RWPE2 (cell line): ENCODE measurements around the gene CACNA1S.
A peak's percentile ranks its signal among the peaks of the same experiment; 100 is the strongest.

ENCODE experiments used
- ATAC-seq: fragments of 200-7000 bp; cut with Tn5 transposase; 3 replicates; pipeline ENCODE4 v1.9.1; 2021; ENCODE audit warnings: low read depth
- DNase-seq: peaks from one replicate; pipeline ENCODE4 v3.0.0-alpha.2; 2020; ENCODE audit warnings: low spot score
- H3K27ac ChIP-seq: fragments of 450-650 bp; 2 replicates; pipeline ENCODE4 v1.5.1; 2017; ENCODE audit warnings: mild to moderate bottlenecking; ENCODE audit not compliant: poor library complexity, severe bottlenecking
- H3K27me3 ChIP-seq: fragments of 250-450 bp; sonication (Bioruptor Pico); 2 replicates; pipeline ENCODE4 v1.5.1; 2021; ENCODE audit warnings: mild to moderate bottlenecking, moderate library complexity; ENCODE audit not compliant: insufficient read depth, poor library complexity, severe bottlenecking
- H3K36me3 ChIP-seq: fragments of 250-450 bp; sonication (Bioruptor Pico); 2 replicates; pipeline ENCODE4 v1.5.1; 2020; ENCODE audit warnings: low read depth, mild to moderate bottlenecking, moderate library complexity
- H3K4me1 ChIP-seq: fragments of 250-450 bp; sonication (Bioruptor Pico); 2 replicates; pipeline ENCODE4 v1.5.1; 2021; ENCODE audit warnings: mild to moderate bottlenecking, moderate library complexity; ENCODE audit not compliant: insufficient read depth, poor library complexity, severe bottlenecking
- H3K4me3 ChIP-seq: fragments of 250-450 bp; sonication (Bioruptor Pico); 2 replicates; pipeline ENCODE4 v1.5.1; 2021; ENCODE audit warnings: mild to moderate bottlenecking, moderate library complexity; ENCODE audit not compliant: severe bottlenecking
- H3K9me3 ChIP-seq: fragments of 250-450 bp; sonication (Bioruptor Pico); 2 replicates; pipeline ENCODE4 v1.5.1; 2021; ENCODE audit warnings: mild to moderate bottlenecking, moderate library complexity; ENCODE audit not compliant: severe bottlenecking
- TF ChIP-seq, protein P1 (sequence below): fragments of 450-650 bp; IDR thresholded peaks from one replicate; pipeline ENCODE4 v1.5.1; 2017; ENCODE audit warnings: mild to moderate bottlenecking, moderate library complexity; ENCODE audit not compliant: poor library complexity, severe bottlenecking

Gene CACNA1S

DNA sequence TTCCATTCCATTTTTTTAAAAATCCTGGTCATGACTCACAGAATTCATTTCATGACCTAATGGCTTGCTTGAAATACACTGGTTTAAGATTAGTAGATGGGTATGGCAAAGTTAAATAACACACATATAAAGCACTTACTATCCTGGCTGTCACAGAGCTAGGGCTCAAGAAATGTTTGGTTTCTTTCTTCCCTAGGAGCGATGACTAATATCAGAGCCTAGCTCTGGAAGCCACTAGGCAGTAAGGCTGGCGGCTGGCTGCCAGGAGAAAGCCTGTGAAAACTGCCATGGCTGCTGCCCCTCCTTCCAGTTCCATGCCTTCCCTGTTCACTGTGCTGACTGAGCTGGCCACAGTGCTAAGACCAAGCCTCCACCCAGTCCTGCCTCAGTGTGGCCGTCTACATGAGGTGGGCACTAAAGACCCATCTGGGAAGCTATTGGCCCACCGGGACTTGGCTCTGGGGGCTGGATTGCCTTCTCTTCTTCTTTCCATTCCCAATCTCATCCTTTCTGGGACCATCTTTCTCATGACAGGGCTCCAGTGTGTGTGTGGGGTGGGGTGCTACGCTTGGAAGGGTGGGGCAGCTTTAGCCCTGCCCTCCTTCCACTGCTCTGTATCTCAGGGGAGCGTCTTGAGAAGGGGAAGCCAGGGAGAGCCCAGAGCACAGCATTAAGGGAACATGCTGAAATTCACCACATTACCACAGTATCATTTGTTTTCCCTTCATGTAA is 25.5 kb upstream of the CACNA1S start:
- Histone ChIP-seq H3K27ac (no peak overlapping the region), H3K4me3 (no peak overlapping the region), H3K27me3 (no peaks in the 10 kb centered on the region), H3K4me1 (no peaks in the 10 kb centered on the region), H3K9me3 (no peaks in the 10 kb centered on the region), H3K36me3 (peaks cover 27% of the 10 kb centered on the region)
- ATAC-seq: peak; percentile 54
- TF ChIP-seq, protein P1, sequence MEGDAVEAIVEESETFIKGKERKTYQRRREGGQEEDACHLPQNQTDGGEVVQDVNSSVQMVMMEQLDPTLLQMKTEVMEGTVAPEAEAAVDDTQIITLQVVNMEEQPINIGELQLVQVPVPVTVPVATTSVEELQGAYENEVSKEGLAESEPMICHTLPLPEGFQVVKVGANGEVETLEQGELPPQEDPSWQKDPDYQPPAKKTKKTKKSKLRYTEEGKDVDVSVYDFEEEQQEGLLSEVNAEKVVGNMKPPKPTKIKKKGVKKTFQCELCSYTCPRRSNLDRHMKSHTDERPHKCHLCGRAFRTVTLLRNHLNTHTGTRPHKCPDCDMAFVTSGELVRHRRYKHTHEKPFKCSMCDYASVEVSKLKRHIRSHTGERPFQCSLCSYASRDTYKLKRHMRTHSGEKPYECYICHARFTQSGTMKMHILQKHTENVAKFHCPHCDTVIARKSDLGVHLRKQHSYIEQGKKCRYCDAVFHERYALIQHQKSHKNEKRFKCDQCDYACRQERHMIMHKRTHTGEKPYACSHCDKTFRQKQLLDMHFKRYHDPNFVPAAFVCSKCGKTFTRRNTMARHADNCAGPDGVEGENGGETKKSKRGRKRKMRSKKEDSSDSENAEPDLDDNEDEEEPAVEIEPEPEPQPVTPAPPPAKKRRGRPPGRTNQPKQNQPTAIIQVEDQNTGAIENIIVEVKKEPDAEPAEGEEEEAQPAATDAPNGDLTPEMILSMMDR: no peak
- no peak for DNase-seq

DNA sequence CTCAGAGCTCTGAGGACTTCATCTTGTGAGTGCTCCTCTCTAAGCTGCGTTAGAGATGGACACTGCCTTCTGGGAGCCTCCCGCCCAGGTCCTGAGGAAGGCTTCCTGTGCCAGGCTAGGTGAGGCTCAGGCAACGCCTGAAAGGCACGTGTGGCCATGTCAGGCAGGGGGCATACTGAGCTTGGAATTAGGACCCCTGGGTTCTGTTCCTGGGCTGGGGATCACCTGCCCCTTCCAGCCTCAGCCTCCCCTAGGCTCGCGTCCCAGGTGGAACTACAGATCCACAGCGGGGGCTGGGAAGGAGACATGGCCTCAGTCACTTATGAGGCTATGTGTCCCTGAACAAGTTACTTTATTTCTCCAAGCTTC is 24.8 kb upstream of the CACNA1S start:
- H3K4me3 ChIP-seq: no peak overlapping the region
- DNase-seq (no peak), ATAC-seq (no peak)
- no peaks in the 10 kb centered on the region for H3K27me3 ChIP-seq
- peaks cover 20% of the 10 kb centered on the region for H3K36me3 ChIP-seq
- H3K4me1 ChIP-seq: no peaks in the 10 kb centered on the region
- no peak overlapping the region for H3K27ac ChIP-seq
- TF ChIP-seq, protein P1: no peak
- no peaks in the 10 kb centered on the region for H3K9me3 ChIP-seq

DNA sequence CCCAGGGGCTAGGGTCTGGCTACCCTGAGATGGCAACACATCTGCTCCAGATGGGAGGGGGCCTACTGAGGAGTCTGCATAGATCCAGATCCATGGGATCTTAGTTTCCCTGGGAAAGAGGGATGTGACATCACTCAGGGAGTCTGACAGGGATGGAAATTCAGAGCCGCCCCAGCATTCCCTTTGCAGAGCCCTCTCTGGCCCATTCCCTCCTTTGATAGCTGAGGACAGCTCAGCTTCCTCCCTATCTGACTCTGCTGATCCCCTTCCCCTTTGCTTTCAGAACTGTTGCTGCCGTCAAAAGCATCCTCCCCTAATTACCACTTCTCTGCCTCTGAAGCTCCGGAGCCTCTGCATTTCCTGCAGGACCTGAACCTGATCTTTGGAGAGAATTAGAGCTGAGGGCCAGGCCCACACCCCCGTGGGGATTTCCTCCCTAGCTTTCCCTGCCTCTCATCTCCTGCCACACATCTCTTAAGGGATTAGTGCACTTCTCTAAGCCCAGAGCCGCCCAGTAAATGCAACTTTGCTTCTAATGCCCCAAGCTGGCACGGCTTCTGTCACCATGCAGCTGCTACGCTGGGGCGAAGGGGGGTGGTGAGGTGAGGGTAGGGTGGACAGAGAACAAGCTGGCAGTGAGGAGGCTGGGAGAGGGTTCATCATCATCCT is 24.3 kb upstream of the CACNA1S start:
- no peak overlapping the region for H3K27ac ChIP-seq
- no peaks in the 10 kb centered on the region for H3K27me3 ChIP-seq
- DNase-seq (no peak), ATAC-seq (no peak)
- H3K4me3 ChIP-seq: no peak overlapping the region
- H3K4me1 ChIP-seq: no peaks in the 10 kb centered on the region
- TF ChIP-seq, protein P1: no peak
- no peaks in the 10 kb centered on the region for H3K9me3 ChIP-seq
- peaks cover 17% of the 10 kb centered on the region for H3K36me3 ChIP-seq

DNA sequence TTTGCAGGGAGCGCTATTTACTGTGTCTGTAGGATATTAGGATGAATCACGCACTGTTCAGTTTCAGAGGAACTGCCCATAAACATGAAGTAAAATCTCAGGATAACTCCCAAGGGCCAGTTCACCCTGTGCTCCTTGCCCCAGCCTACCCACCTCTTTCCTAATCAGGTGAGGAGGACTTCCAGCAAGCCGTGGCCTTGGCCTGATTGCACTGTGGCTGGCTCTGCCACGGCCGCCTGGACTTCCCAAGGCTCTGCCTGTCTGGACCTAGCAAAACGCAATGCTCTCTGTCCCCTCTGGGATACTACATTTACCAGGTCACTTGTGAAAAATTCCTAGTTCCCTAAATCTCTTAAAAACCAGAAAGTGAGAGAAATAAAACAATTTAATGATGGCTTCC is 22.2 kb upstream of the CACNA1S start:
- no peak overlapping the region for H3K4me3 ChIP-seq
- ATAC-seq (no peak), DNase-seq (no peak)
- peaks cover 6% of the 10 kb centered on the region; the same call in 1 of the 2 replicates for H3K36me3 ChIP-seq
- no peaks in the 10 kb centered on the region for H3K9me3 ChIP-seq
- H3K27me3 ChIP-seq: no peaks in the 10 kb centered on the region
- H3K27ac ChIP-seq: no peak overlapping the region
- TF ChIP-seq, protein P1: no peak
- H3K4me1 ChIP-seq: no peaks in the 10 kb centered on the region

DNA sequence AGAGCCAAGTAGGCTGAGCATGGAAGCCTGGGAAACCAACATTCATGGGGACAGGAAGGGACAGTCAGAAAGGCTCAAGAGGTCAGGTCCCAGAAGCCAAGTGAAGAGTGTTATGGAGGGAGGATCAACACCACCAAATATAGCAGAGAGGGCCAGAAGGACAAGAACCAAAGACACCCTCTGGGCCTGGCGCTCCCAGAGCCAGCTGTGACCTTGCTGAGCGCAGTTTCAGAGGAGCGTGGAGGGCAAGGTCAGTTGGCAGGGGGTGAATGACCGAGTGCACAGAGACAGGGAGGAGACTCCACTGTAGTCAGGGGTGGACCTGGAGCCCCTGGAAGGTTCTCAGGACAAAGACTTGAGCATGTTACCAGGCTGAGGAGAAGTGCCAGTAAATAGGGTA is 19.2 kb upstream of the CACNA1S start:
- no peak overlapping the region for H3K27ac ChIP-seq
- ATAC-seq (no peak), DNase-seq (no peak)
- no peaks in the 10 kb centered on the region for H3K4me1 ChIP-seq
- H3K27me3 ChIP-seq: no peaks in the 10 kb centered on the region
- H3K4me3 ChIP-seq: no peak overlapping the region
- no peaks in the 10 kb centered on the region for H3K36me3 ChIP-seq
- H3K9me3 ChIP-seq: no peaks in the 10 kb centered on the region
- TF ChIP-seq, protein P1: no peak
